H1 (cell line): ENCODE data around the gene CHD3. TPM values are rescaled to one million over a fixed set of nuclear protein-coding genes. Genes with fewer than 3 reads are reported as not detected.

Experiments
- CTCF ChIA-PET: fragments of 300-600 bp; sonication (Branson Sonifier 250); formaldehyde crosslinking; loops from one replicate; lab custom pipeline; 2021; ENCODE audit not compliant: partially characterized antibody; lab: Charles Lee
- POLR2A ChIA-PET: fragments of 300-600 bp; sonication (Branson Sonifier 250); formaldehyde crosslinking; loops from one replicate; lab custom pipeline; 2021; ENCODE audit warnings: inconsistent platforms; ENCODE audit not compliant: partially characterized antibody; lab: Charles Lee
- DNase-seq, 2 experiments: peaks; one replicate each; pipeline versions ENCODE4 v3.0.0 to v3.0.0-alpha.2; 2010 to 2022; ENCODE audit warnings: low spot score in 2 of 2, low read depth in 1 of 2, mixed read lengths in 1 of 2
- FAIRE-seq: peaks from 2 replicates; lab custom pipeline; 2011; peaks lifted over from hg19 to GRCh38; lab: Jason Lieb, UNC
- H2AFZ ChIP-seq: 2 replicates; pipeline ENCODE4 v1.8.1; 2012; ENCODE audit warnings: low read length, inconsistent platforms
- H2AK5ac ChIP-seq: 2 replicates; pipeline ENCODE4 v1.6.1; 2013; ENCODE audit warnings: low read depth, low read length
- H2BK120ac ChIP-seq: replicated peaks from 2 replicates; pipeline ENCODE3; 2013; ENCODE audit warnings: low read depth, low read length, inconsistent platforms
- H2BK12ac ChIP-seq: 2 replicates; pipeline ENCODE4 v1.6.1; 2013; ENCODE audit warnings: low read depth, low read length
- H2BK15ac ChIP-seq: 2 replicates; pipeline ENCODE4 v1.6.1; 2013; ENCODE audit warnings: low read length
- H2BK20ac ChIP-seq: 2 replicates; pipeline ENCODE4 v1.6.1; 2013; ENCODE audit warnings: low read length
- H2BK5ac ChIP-seq: 2 replicates; pipeline ENCODE4 v1.6.1; 2013; ENCODE audit warnings: low read depth, low read length
- H3K14ac ChIP-seq: 2 replicates; pipeline ENCODE4 v1.6.1; 2013; ENCODE audit warnings: inconsistent platforms; ENCODE audit not compliant: insufficient read length
- H3K18ac ChIP-seq: 2 replicates; pipeline ENCODE4 v1.6.1; 2013; ENCODE audit warnings: low read length; ENCODE audit errors: extremely low read depth
- H3K23ac ChIP-seq: 2 replicates; pipeline ENCODE4 v1.6.1; 2013; ENCODE audit warnings: inconsistent platforms; ENCODE audit not compliant: insufficient read length
- H3K23me2 ChIP-seq: 2 replicates; pipeline ENCODE4 v1.6.1; 2013; ENCODE audit warnings: low read depth, low read length
- H3K27ac ChIP-seq: 2 replicates; pipeline ENCODE4 v1.6.1; 2011; ENCODE audit warnings: low read depth, low read length, inconsistent platforms
- H3K27me3 ChIP-seq, 4 experiments: replicated peaks in 1 of 4; 1 replicate in 1 of 4; 2 replicates in 3 of 4; pipeline versions ENCODE4 v1.6.1 to v1.8.1; 2011 to 2013; ENCODE audit warnings: low read length in 3 of 4, mild to moderate bottlenecking in 3 of 4, inconsistent platforms in 2 of 4, mixed read lengths in 2 of 4, moderate library complexity in 1 of 4; ENCODE audit not compliant: control insufficient read depth in 3 of 4, insufficient read depth in 3 of 4; ENCODE audit errors: extremely low read depth in 1 of 4
- H3K36me3 ChIP-seq, 4 experiments: 2 replicates each; pipeline versions ENCODE4 v1.6.1 to v1.8.1; 2011 to 2013; ENCODE audit warnings: mild to moderate bottlenecking in 4 of 4, low read length in 3 of 4, moderate library complexity in 2 of 4, control low read depth in 1 of 4, inconsistent platforms in 1 of 4; ENCODE audit not compliant: insufficient read depth in 4 of 4, control insufficient read depth in 2 of 4
- H3K4ac ChIP-seq: replicated peaks from 2 replicates; pipeline ENCODE3; 2013; ENCODE audit warnings: low read length, low read depth, mixed read lengths, inconsistent platforms; ENCODE audit not compliant: insufficient read length
- H3K4me1 ChIP-seq, 4 experiments: replicated peaks in 1 of 4; 1 replicate in 1 of 4; 2 replicates in 3 of 4; pipeline versions ENCODE4 v1.6.1 to v1.8.1; 2011 to 2013; ENCODE audit warnings: low read length in 3 of 4, inconsistent platforms in 2 of 4, mixed read lengths in 1 of 4; ENCODE audit not compliant: insufficient read depth in 4 of 4, control insufficient read depth in 3 of 4
- H3K4me2 ChIP-seq, 2 experiments: 2 replicates each; pipeline versions ENCODE4 v1.6.1 to v1.8.1; 2011 to 2013; ENCODE audit warnings: low read depth in 2 of 2, low read length in 2 of 2, control low read depth in 1 of 2, inconsistent platforms in 1 of 2, mild to moderate bottlenecking in 1 of 2; ENCODE audit not compliant: insufficient read depth in 1 of 2
- H3K4me3 ChIP-seq, 4 experiments: fragments of 200-600, 300-600 bp in 1 of 4; sonication (generic), shearing (Covaris generic), sonication (Bioruptor Twin) in 1 of 4; 2 replicates each; pipeline versions ENCODE4 v1.5.1 to v1.8.1; 2011 to 2016; ENCODE audit warnings: low read length in 4 of 4, low read depth in 3 of 4, control low read depth in 2 of 4, inconsistent platforms in 2 of 4, mild to moderate bottlenecking in 2 of 4, mixed read lengths in 1 of 4, moderate library complexity in 1 of 4; ENCODE audit not compliant: insufficient read depth in 2 of 4; ENCODE audit errors: extremely low read depth in 1 of 4
- H3K56ac ChIP-seq: replicated peaks from 2 replicates; pipeline ENCODE3; 2013; ENCODE audit warnings: low read depth, mild to moderate bottlenecking, mixed read lengths, low read length, inconsistent platforms; ENCODE audit not compliant: insufficient read length
- H3K79me1 ChIP-seq: 2 replicates; pipeline ENCODE4 v1.6.1; 2013; ENCODE audit warnings: low read depth, low read length, control low read depth
- H3K79me2 ChIP-seq, 2 experiments: 2 replicates each; pipeline versions ENCODE4 v1.6.1 to v1.8.1; 2012 to 2013; ENCODE audit warnings: low read length in 2 of 2, mild to moderate bottlenecking in 2 of 2, inconsistent platforms in 1 of 2; ENCODE audit not compliant: insufficient read depth in 2 of 2, control insufficient read depth in 1 of 2
- H3K9ac ChIP-seq, 4 experiments: replicated peaks in 1 of 4; 1 replicate in 1 of 4; 2 replicates in 3 of 4; pipeline versions ENCODE4 v1.6.1 to v1.8.1; 2011 to 2013; ENCODE audit warnings: low read depth in 3 of 4, low read length in 3 of 4, control low read depth in 2 of 4, mild to moderate bottlenecking in 2 of 4, moderate library complexity in 2 of 4, inconsistent platforms in 1 of 4; ENCODE audit errors: extremely low read depth in 1 of 4
- H3K9me3 ChIP-seq, 2 experiments: 2 replicates each; pipeline versions ENCODE4 v1.6.1 to v1.8.1; 2012 to 2013; ENCODE audit warnings: mild to moderate bottlenecking in 2 of 2, moderate library complexity in 2 of 2, control low read depth in 1 of 2, inconsistent platforms in 1 of 2, low read depth in 1 of 2, low read length in 1 of 2, mixed read lengths in 1 of 2; ENCODE audit not compliant: insufficient read depth in 2 of 2
- H4K20me1 ChIP-seq, 2 experiments: replicated peaks in 1 of 2; 2 replicates each; pipeline versions ENCODE3 to v1.8.1; 2011 to 2013; ENCODE audit warnings: inconsistent platforms in 2 of 2, low read length in 2 of 2, mild to moderate bottlenecking in 1 of 2; ENCODE audit not compliant: insufficient read depth in 2 of 2, control insufficient read depth in 1 of 2
- H4K5ac ChIP-seq: 2 replicates; pipeline ENCODE4 v1.6.1; 2013; ENCODE audit warnings: low read length, low read depth, mixed read lengths, inconsistent platforms; ENCODE audit not compliant: insufficient read length
- H4K8ac ChIP-seq: 2 replicates; pipeline ENCODE4 v1.8.0; 2013; ENCODE audit warnings: mild to moderate bottlenecking, moderate library complexity, low read length, inconsistent platforms; ENCODE audit not compliant: insufficient read depth; ENCODE audit errors: extremely low read depth
- H4K91ac ChIP-seq: replicated peaks from 2 replicates; pipeline ENCODE3; 2013; ENCODE audit warnings: low read length, mixed read lengths, inconsistent platforms; ENCODE audit not compliant: insufficient read length
- CEBPB ChIP-seq: IDR thresholded peaks from 2 replicates; pipeline ENCODE4 v1.6.1; 2012; ENCODE audit warnings: low read depth, low read length
- CTBP2 ChIP-seq: IDR thresholded peaks from 2 replicates; pipeline ENCODE4 v1.7.0; 2011; ENCODE audit warnings: borderline replicate concordance, mild to moderate bottlenecking, moderate library complexity, mixed read lengths, low read length; ENCODE audit not compliant: insufficient read depth, insufficient read length
- EP300 ChIP-seq, 2 experiments: IDR thresholded peaks; 1 replicate in 1 of 2; 2 replicates in 1 of 2; pipeline ENCODE4 v1.6.1; 2011 to 2012; ENCODE audit warnings: low read depth in 2 of 2, low read length in 2 of 2, mild to moderate bottlenecking in 2 of 2, borderline replicate concordance in 1 of 2, inconsistent platforms in 1 of 2, moderate library complexity in 1 of 2
- KDM5A ChIP-seq: fragments of 200-600 bp; IDR thresholded peaks from 2 replicates; pipeline ENCODE4 v1.7.1; 2012; ENCODE audit warnings: mild to moderate bottlenecking, low read length, inconsistent platforms, mixed read lengths
- MAFK ChIP-seq: IDR thresholded peaks from 2 replicates; pipeline ENCODE4 v1.6.1; 2012; ENCODE audit warnings: low read depth, mild to moderate bottlenecking, improper control_type of control experiment, low read length
- SIRT6 ChIP-seq: IDR thresholded peaks from one replicate; pipeline ENCODE4 v1.7.1; 2012; ENCODE audit warnings: low read length, inconsistent platforms
- SP1 ChIP-seq: IDR thresholded peaks from 2 replicates; pipeline ENCODE4 v1.6.1; 2011; ENCODE audit warnings: low read depth, low read length
- WGBS, 2 experiments: shearing (Covaris generic) in 1 of 2; methylation state at CpG; one replicate each; pipeline versions ENCODE4 v1.1.6 to v1.1.7; 2013 to 2015; ENCODE audit warnings: low lambda C conversion rate in 2 of 2, mixed read lengths in 2 of 2, inconsistent platforms in 1 of 2, low coverage in 1 of 2, missing lambda C conversion rate in 1 of 2; ENCODE audit not compliant: insufficient replicate concordance in 2 of 2, insufficient coverage in 1 of 2, insufficient read length in 1 of 2; ENCODE audit errors: extremely low coverage in 1 of 2, missing lambda C conversion rate in 1 of 2; 5-methylcytosine and 5-hydroxymethylcytosine counted together
- polyA plus RNA-seq, 7 experiments: library from polyadenylated mRNA; depleted of rRNA in 3 of 7; stranded (reverse) in 5 of 7; unstranded in 2 of 7; fragments of >200 nt in 5 of 7; fragments of 200-250 nt in 2 of 7; gene quantifications; 1 replicate in 5 of 7; 2 replicates in 1 of 7; 4 replicates in 1 of 7; pipeline versions ENCODE4 v1.2.1 to v1.2.3, GENCODE V29; 2011 to 2013; ENCODE audit warnings: missing spikeins in 2 of 7, mixed read lengths in 2 of 7
- total RNA-seq: library from RNA; stranded (reverse); fragmentation: NEBNext Ultra II Directional; extraction: Animal tissue kit (Norgen Biotek cat#: 25700); gene quantifications from 2 replicates; pipeline ENCODE4 v1.2.1, GENCODE V29; 2021
- TF ChIP-seq, protein P1 (sequence below): IDR thresholded peaks from 2 replicates; pipeline ENCODE4 v1.6.1; 2011; ENCODE audit warnings: low read depth, mild to moderate bottlenecking, low read length; ENCODE audit not compliant: insufficient read depth

The CHD3 gene
- total and polyA plus RNA-seq, 2 of the 8 experiments (the other 6 are each of a cell fraction or from before 2014, with no cell fraction given): 12.3 to 12.9 TPM

DNA sequence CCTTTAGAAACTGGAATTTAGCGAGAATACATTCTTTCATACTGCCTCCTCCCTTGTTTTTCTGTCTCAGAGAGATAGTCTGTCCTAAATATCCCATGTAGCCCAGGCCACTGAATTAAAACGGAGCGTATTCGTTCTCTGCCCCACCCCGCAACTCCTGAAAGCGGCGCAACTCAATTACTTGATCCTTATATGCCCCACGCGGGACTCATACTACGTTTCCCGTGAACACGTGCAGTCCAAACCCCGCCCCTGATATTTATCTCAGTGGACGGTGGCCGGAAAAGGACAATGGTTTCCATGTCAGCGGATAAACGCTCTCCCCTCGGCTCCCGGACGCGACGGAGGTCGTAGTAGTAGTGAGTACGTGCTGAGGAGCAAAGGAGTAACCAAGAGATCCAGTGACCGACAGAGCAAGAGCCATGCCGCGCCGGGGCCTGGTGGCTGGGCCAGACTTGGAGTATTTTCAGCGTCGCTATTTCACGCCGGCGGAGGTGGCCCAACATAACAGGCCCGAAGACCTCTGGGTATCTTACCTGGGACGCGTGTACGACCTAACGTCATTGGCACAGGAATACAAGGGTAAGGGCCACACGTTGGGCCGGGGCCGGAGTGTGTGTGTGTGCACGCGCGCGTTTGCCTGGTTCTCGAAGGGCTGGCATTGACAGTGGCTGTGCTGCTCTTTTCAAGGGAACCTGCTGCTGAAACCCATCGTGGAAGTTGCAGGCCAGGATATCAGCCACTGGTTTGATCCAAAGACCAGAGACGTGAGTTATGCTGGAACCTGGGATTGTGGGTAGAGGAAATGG, 30.7 kb upstream of the CHD3 start, which contains the start of gene CYB5D1:
Gene CYB5D1 (plus strand): TSS at position 291 of the 809 bp plus-strand sequence. CDS start 132 bp downstream, at position 423.
- peak within 1 kb of the TSS; percentile 100 for H4K5ac ChIP-seq
- POLR2A ChIA-PET: interaction anchor here (0.6 to 3.1 kb wide), 19 partner anchors 8 to 211 kb away, joined by 3 to 34 read pairs (median 4); partner anchors contain the start of genes DNAH2 and KDM6B
- peak within 1 kb of the TSS; percentile 70 to 86 (median 80) for H3K4me3 ChIP-seq
- H3K4me1 ChIP-seq: peaks cover 0 to 26% (median 22%) of the 10 kb centered on the region in 4 experiments; a peak in 6 of 7 replicates
- H3K18ac ChIP-seq: peak within 1 kb of the TSS; percentile 100
- H3K14ac ChIP-seq: no peak within 1 kb of the TSS
- peak within 1 kb of the TSS; percentile 97 for H3K27ac ChIP-seq
- H3K9me3 ChIP-seq: no peaks in the 10 kb centered on the region
- peaks cover 20% of the 10 kb centered on the region for H3K23me2 ChIP-seq
- peak within 1 kb of the TSS; percentile 99; the same call in 1 of the 2 replicates for H2BK15ac ChIP-seq
- WGBS, 2 experiments: 3% methylated on average over 46 of the region's 48 CpGs; no CpG with 5 or more reads in 1 of the 2 experiments
- H2BK12ac ChIP-seq: peak within 1 kb of the TSS; percentile 93
- FAIRE-seq (no peak), DNase-seq (peak in 1 of 2 experiments; percentile 91)
- peak within 1 kb of the TSS; percentile 74 to 97 for H3K4me2 ChIP-seq
- peaks cover 21 to 41% (median 36%) of the 10 kb centered on the region in 4 experiments for H3K27me3 ChIP-seq
- peak within 1 kb of the TSS; percentile 99; the same call in 1 of the 2 replicates for H2BK20ac ChIP-seq
- no peaks in the 10 kb centered on the region for H3K79me1 ChIP-seq
- peaks cover 0 to 10% of the 10 kb centered on the region in 2 experiments for H4K20me1 ChIP-seq
- H3K79me2 ChIP-seq: peaks cover 0 to 5% of the 10 kb centered on the region in 2 experiments; a peak in 1 of 4 replicates
- no peak within 1 kb of the TSS for H2AK5ac ChIP-seq
- H2BK120ac ChIP-seq: no peak within 1 kb of the TSS
- no peaks in the 10 kb centered on the region for H3K36me3 ChIP-seq
- H2BK5ac ChIP-seq: peak within 1 kb of the TSS; percentile 96
- peak within 1 kb of the TSS; percentile 84 for H3K56ac ChIP-seq
- peak within 1 kb of the TSS; percentile 99; the same call in 1 of the 2 replicates for H4K8ac ChIP-seq
- peak within 1 kb of the TSS; percentile 64 to 95 (median 88) for H3K9ac ChIP-seq
- peak within 1 kb of the TSS; percentile 96 for H4K91ac ChIP-seq
- H2AFZ ChIP-seq: peak within 1 kb of the TSS; percentile 100
- H3K23ac ChIP-seq: no peak within 1 kb of the TSS
- CTCF ChIA-PET: interaction anchor here (0.8 to 2.7 kb wide), 8 partner anchors 11 to 159 kb away, joined by 3 to 7 read pairs (median 5); no protein-coding TSS in a partner anchor
- peak within 1 kb of the TSS; percentile 93 for H3K4ac ChIP-seq
- TF ChIP-seq KDM5A (no peak), CTBP2 (no peak), SP1 (peak; percentile 78; the same call in 1 of the 2 replicates), SIRT6 (no peak), CEBPB (no peak; the same call in 1 of the 2 replicates), MAFK (no peak), EP300 (IDR thresholded peaks at IDR 0.05; ENCODE audit: borderline replicate concordance in 1 of 2, low read depth in 2 of 2, low read length in 2 of 2) (no peak)
- TF ChIP-seq, protein P1, sequence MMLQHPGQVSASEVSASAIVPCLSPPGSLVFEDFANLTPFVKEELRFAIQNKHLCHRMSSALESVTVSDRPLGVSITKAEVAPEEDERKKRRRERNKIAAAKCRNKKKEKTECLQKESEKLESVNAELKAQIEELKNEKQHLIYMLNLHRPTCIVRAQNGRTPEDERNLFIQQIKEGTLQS: peak; percentile 38; the same call in 1 of the 2 replicates
